A673 (cell line): ENCODE measurements around the gene DNAJC3. TPM values are rescaled to one million over a fixed set of nuclear protein-coding genes. Genes with fewer than 3 reads are reported as not detected.

Source experiments
- BruUV-seq: library from RNA; stranded (reverse); fragments of 400-500 nt; replicated peaks from 2 replicates; lab custom pipeline; 2021; lab: Mats Ljungman, UMichigan
- CTCF ChIA-PET: fragments of 300-600 bp; sonication (Branson Sonifier 250); formaldehyde crosslinking; loops from one replicate; lab custom pipeline; 2022; ENCODE audit warnings: antibody characterized with exemption; lab: Charles Lee
- POLR2A ChIA-PET: fragments of 300-600 bp; sonication (Branson Sonifier 250); formaldehyde crosslinking; loops from one replicate; lab custom pipeline; 2022; ENCODE audit warnings: antibody characterized with exemption; ENCODE audit not compliant: low non-redundant PET; lab: Charles Lee
- DNase-seq: peaks from one replicate; pipeline ENCODE4 v3.0.0-alpha.2; 2015; ENCODE audit warnings: low spot score
- H3K27ac ChIP-seq: fragments of 200-600 bp; sonication (generic); 2 replicates; pipeline ENCODE4 v1.5.1; 2016; ENCODE audit warnings: mixed run types, low read depth, mild to moderate bottlenecking, mixed read lengths, antibody characterized with exemption, low read length; ENCODE audit not compliant: poor library complexity, severe bottlenecking
- H3K27me3 ChIP-seq: fragments of 200-600 bp; sonication (generic); replicated peaks from 2 replicates; pipeline ENCODE4 v1.6.1; 2017; ENCODE audit warnings: mixed run types, low read depth, mild to moderate bottlenecking, mixed read lengths, antibody characterized with exemption, low read length; ENCODE audit not compliant: insufficient read depth, poor library complexity
- H3K36me3 ChIP-seq: fragments of 200-600 bp; sonication (generic); 2 replicates; pipeline ENCODE4 v1.6.1; 2016; ENCODE audit warnings: mixed run types, mild to moderate bottlenecking, mixed read lengths, antibody characterized with exemption, low read length; ENCODE audit not compliant: insufficient read depth, poor library complexity, severe bottlenecking
- H3K4me1 ChIP-seq: fragments of 200-600 bp; sonication (generic); 2 replicates; pipeline ENCODE4 v1.6.1; 2017; ENCODE audit warnings: mixed run types, mild to moderate bottlenecking, mixed read lengths, antibody characterized with exemption, low read length; ENCODE audit not compliant: insufficient read depth, poor library complexity, severe bottlenecking
- H3K4me3 ChIP-seq: fragments of 200-600 bp; sonication (generic); 2 replicates; pipeline ENCODE4 v1.5.1; 2016; ENCODE audit warnings: low read depth, mixed run types, mild to moderate bottlenecking, mixed read lengths, low read length; ENCODE audit not compliant: poor library complexity, severe bottlenecking
- H3K9me3 ChIP-seq: fragments of 200-600 bp; sonication (generic); 2 replicates; pipeline ENCODE4 v1.6.1; 2016; ENCODE audit warnings: mixed run types, low read depth, mild to moderate bottlenecking, mixed read lengths, antibody characterized with exemption, low read length; ENCODE audit not compliant: poor library complexity, severe bottlenecking
- CTCF ChIP-seq: fragments of 300-800, 200-600 bp; sonication (generic); conservative IDR thresholded peaks from 2 replicates; pipeline ENCODE4 v1.5.1; 2017; ENCODE audit warnings: low read depth, mild to moderate bottlenecking, antibody characterized with exemption, low read length, moderate library complexity, mixed read lengths
- EZH2 ChIP-seq: fragments of 200-600 bp; sonication (generic); IDR thresholded peaks from 2 replicates; pipeline ENCODE4 v1.6.1; 2017; ENCODE audit warnings: borderline replicate concordance, low read depth, mild to moderate bottlenecking, mixed read lengths, antibody characterized with exemption, low read length; ENCODE audit not compliant: poor library complexity, severe bottlenecking
- intact Hi-C: fragments of 100-400 bp; cut with micrococcal nuclease; formaldehyde crosslinking; loops from one replicate; pipeline ENCODE4 v1.10.0; 2022; ENCODE audit not compliant: unreplicated experiment
- total RNA-seq: library from RNA; stranded (reverse); gene quantifications from 2 replicates; pipeline ENCODE4 v1.2.3, GENCODE V29; 2021

DNAJC3 gene
- total RNA-seq, 1 experiment from 2014 or later, result 21.5 TPM

DNA sequence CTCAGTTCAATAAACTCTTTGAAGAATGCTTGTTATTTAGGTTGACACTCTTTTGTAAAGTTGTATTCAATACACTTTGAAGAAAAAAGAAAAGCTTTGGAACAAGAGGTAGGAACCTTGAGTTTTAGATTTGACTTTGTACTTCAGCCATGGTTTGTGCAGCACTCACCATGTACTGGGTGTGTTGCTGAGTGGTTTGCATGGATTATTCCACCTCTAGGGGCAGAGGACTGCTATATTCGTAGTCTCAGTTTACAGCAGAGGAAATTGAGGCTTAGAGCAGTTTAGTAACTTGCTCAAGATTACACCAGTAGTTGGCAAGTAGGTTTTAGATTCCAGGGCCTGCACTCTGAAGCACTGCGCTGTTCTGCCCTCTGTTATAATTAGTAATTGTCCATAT lies 68.8 kb downstream of the DNAJC3 start:
- no peaks in the 10 kb centered on the region for H3K36me3 ChIP-seq
- intact Hi-C loops, result no loop called here
- no peak overlapping the region for H3K4me3 ChIP-seq
- ChIA-PET CTCF (no interaction called here), POLR2A (no interaction called here)
- no peaks in the 10 kb centered on the region for H3K9me3 ChIP-seq
- H3K27ac ChIP-seq, result no peak overlapping the region
- TF ChIP-seq EZH2, result no peak
- peak; percentile 31 for TF ChIP-seq CTCF
- peak; percentile 6 for DNase-seq
- H3K4me1 ChIP-seq, result no peaks in the 10 kb centered on the region
- no peaks in the 10 kb centered on the region for H3K27me3 ChIP-seq
- BruUV-seq, result no TSS peak

GRCh38 chr13:95749545-95749944 lies 72.6 kb downstream of the DNAJC3 start:
- no peak overlapping the region for H3K4me3 ChIP-seq
- H3K9me3 ChIP-seq, result no peaks in the 10 kb centered on the region
- no peaks in the 10 kb centered on the region for H3K27me3 ChIP-seq
- DNase-seq, result no peak
- H3K4me1 ChIP-seq, result no peaks in the 10 kb centered on the region
- no peaks in the 10 kb centered on the region for H3K36me3 ChIP-seq
- no peak overlapping the region for H3K27ac ChIP-seq
- BruUV-seq, result no TSS peak
- ChIA-PET POLR2A (no interaction called here), CTCF (no interaction called here)
- no peak for TF ChIP-seq EZH2
- intact Hi-C loops, result no loop called here

- no peak for DNase-seq
- Histone ChIP-seq H3K4me3 (no peak overlapping the region), H3K36me3 (no peaks in the 10 kb centered on the region), H3K27ac (no peak overlapping the region), H3K9me3 (no peaks in the 10 kb centered on the region), H3K4me1 (no peaks in the 10 kb centered on the region), H3K27me3 (no peaks in the 10 kb centered on the region)
- no TSS peak for BruUV-seq
- ChIA-PET POLR2A (no interaction called here), CTCF (no interaction called here)
- no peak for TF ChIP-seq CTCF
- TF ChIP-seq EZH2, result no peak
- intact Hi-C loops, result no loop called here
These were observed 75.7 kb downstream of the DNAJC3 start for GRCh38 chr13:95752677-95753076.

DNA sequence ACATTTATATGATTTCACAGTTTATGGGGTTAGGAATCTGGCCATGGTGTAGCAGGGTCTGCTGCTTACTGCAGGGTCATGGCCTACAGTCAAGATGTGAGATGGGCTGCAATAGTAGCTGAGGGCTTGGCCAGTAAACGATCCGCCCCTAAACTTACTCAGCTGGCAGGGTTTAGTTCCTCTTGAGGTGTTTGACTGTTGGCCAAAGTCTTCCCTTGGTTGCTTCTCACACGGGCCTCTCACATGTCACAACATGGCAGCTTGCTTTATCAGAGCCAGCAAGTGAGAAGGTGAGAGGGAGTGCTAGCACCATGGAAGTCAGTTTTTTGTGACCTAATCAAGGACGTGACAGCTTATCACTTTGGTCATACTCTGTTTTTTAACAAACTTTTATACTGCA lies 77.1 kb downstream of the DNAJC3 start:
- intact Hi-C loops, result no loop called here
- no peaks in the 10 kb centered on the region for H3K9me3 ChIP-seq
- no peaks in the 10 kb centered on the region for H3K4me1 ChIP-seq
- no peaks in the 10 kb centered on the region for H3K36me3 ChIP-seq
- H3K27ac ChIP-seq, result no peak overlapping the region
- no peaks in the 10 kb centered on the region for H3K27me3 ChIP-seq
- BruUV-seq, result no TSS peak
- TF ChIP-seq CTCF (no peak), EZH2 (no peak)
- DNase-seq, result no peak
- ChIA-PET POLR2A (no interaction called here), CTCF (no interaction called here)
- no peak overlapping the region for H3K4me3 ChIP-seq
